HK-2 (cell line): ENCODE results near the gene CDC20.
"Not testable (repeated sequence)": the region's sequence is repeated elsewhere in the genome, so short reads cannot be mapped to it uniquely, and the experiment has no call there.

Experiments
- DNase-seq: peaks from one replicate; pipeline ENCODE4 v3.0.0-alpha.2; 2018; ENCODE audit not compliant: unreplicated experiment

Gene CDC20

GRCh38 chr1:43358121-43358745 is 548 bp upstream of the CDC20 start:
- no peak for DNase-seq

DNA sequence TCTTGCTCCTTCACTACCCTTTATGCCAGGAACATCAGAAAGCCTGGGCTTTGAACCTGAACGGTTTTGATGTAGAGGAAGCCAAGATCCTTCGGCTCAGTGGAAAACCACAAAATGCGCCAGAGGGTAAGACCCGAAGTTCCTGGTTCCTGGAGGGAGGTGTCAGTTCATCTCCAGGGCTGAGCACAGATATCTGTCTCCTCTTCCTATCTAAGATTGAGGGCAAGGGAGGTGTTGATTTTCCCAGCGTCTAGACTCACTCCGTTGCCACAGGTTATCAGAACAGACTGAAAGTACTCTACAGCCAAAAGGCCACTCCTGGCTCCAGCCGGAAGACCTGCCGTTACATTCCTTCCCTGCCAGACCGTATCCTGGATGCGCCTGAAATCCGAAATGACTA is 915 bp downstream of the CDC20 start:
- DNase-seq = peak; percentile 29

GRCh38 chr1:43360616-43361015 is 1.8 kb downstream of the CDC20 start:
- no peak for DNase-seq

- DNase-seq = peak; percentile 36
Measured at GRCh38 chr1:43363283-43363934, 4.6 kb downstream of the CDC20 start.

DNA sequence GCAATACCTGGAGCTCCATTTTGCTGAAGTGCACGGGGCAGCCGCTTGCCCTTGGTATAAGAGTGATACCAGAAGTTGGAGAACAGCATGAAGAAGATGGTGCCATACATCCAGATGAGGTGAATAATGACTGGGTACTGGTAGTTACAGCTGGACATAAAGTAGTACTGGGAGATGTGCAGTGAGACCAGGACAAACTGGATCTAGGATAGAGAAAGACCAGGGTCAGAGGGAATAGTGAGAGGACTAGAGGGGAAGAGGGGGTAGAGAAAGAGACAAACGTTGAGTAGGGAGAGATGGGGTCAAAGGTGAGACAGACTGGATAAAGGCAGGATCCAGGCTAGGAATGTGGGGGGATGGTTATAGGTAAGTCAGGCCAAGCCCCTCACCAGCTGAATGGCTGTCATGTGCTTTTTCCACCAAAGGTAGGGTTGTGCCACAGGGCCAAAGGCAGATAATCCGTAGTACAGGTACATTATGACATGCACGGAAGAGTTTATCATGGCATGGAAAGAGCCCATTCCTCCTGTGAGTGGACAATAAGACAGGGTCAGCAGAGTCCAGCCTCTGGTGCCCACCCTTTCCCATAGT is 5.2 kb downstream of the CDC20 start:
- DNase-seq = no peak

- no peak for DNase-seq
Measured at GRCh38 chr1:43365678-43366077, 6.9 kb downstream of the CDC20 start.

GRCh38 chr1:43366179-43366578 is 7.4 kb downstream of the CDC20 start:
- DNase-seq = no peak

DNA sequence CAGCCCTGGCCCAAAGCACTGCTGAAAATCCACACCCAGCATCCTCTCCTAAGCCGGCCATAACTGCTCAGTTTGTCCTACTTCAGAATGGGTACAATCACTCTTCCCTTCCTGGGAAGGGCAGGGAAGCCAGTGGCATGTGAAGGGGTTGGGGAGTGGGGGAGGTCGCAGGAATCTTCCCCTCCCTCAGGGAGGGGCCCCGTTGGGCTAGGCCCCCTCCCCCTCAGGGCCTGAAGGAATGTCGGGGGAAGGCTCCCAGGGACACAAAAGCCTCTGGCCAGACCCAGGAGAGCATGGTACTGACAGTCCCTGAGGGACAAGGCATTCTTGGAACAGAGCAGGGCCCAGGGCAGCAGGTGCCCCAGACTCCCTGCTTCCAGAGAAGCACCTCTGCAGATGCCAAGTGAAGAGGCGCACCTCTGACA is 7.8 kb downstream of the CDC20 start:
- no peak for DNase-seq

- peak; percentile 30 for DNase-seq
Measured at GRCh38 chr1:43367026-43367903, 8.5 kb downstream of the CDC20 start.

GRCh38 chr1:43367904-43368645 is 9.3 kb downstream of the CDC20 start, which contains the start of gene ELOVL1:
TSS of gene ELOVL1 (minus strand) at chr1:43368011. CDS start at chr1:43365609, 2,402 bp downstream.
- DNase-seq = peak; percentile 95

- peak; percentile 44 for DNase-seq
Measured at GRCh38 chr1:43368646-43369020, 9.9 kb downstream of the CDC20 start.

- DNase-seq = not testable (repeated sequence)
Measured at GRCh38 chr1:43369779-43370178, 11.0 kb downstream of the CDC20 start.

DNA sequence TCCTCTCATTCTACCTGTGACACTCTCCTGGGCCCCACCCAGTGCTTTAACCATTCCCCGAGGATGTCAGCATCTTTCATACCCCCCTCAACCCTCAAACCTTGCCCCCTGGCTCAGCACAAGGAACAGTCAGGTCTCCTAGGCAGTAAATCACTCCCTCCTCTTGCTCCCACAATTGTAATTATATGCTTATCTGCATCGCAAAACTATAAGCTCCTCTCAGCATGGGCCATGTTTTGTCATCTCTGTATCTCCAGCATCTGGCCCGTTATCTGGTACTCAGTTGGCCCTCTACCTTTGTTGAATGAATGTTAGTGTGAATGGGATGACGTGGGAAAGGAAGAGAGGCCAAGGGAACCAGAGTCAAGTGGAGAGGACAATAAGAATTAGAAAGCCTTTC is 11.8 kb downstream of the CDC20 start:
- no peak for DNase-seq

GRCh38 chr1:43372172-43372571 is 13.4 kb downstream of the CDC20 start:
- DNase-seq = no peak

- DNase-seq = peak; percentile 40
Measured at GRCh38 chr1:43373066-43373940, 14.5 kb downstream of the CDC20 start.

DNA sequence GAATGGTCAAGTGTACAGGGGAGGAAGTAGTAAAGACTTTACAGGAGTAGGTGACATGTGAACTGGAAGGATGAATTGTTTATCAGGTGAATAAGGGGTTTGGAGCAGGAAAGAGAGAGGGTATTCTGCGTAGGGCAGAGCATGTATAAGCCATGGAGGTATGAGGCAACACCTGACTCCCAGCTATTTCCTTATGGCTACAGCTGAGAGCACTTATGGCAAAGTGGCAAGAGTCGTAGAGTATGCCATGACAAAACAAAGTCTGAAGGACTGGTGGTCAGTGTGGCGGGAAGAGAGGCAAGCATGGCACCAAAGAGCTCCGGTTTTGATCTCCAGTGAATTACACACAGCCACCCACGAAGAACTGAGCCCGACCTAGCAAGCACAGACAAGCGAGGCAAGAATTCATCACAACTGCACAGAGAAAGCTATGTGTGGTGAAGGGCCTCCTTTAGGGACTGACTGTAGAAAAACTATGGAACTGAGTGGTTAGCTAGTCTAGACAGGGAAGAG is 18.0 kb downstream of the CDC20 start:
- DNase-seq = no peak

- DNase-seq = no peak
Measured at GRCh38 chr1:43377831-43378230, 19.1 kb downstream of the CDC20 start.

- DNase-seq = no peak
Measured at GRCh38 chr1:43379476-43379875, 20.7 kb downstream of the CDC20 start.

DNA sequence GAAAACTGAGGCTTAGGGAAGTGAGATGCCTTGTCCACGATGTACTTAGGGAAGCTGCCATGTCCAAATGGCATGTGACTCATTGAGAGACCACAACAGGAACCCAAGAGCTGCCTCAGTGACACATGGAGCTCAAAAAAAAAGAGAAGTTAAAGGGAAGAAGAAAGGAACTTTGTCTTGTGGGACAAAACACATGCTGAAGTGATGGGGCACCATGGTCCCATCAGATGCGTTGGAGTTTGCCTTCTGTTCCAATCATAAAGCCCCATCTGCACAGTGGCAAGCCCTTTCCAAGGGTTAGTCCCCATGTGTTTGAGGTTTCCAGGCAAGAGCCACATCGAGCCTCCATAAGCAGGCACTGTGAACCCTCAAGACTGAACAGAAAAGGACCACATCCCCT is 22.8 kb downstream of the CDC20 start:
- no peak for DNase-seq

GRCh38 chr1:43382027-43382779 is 23.4 kb downstream of the CDC20 start:
- DNase-seq = no peak
